GM21786 (cell line): Measurements from ENCODE around the gene VWA2.

Experiments used
- ATAC-seq: cut with Tn5 transposase; IDR thresholded peaks from one replicate; pipeline ENCODE4 v1.9.1; 2021; ENCODE audit not compliant: unreplicated experiment

VWA2 gene, protein sequence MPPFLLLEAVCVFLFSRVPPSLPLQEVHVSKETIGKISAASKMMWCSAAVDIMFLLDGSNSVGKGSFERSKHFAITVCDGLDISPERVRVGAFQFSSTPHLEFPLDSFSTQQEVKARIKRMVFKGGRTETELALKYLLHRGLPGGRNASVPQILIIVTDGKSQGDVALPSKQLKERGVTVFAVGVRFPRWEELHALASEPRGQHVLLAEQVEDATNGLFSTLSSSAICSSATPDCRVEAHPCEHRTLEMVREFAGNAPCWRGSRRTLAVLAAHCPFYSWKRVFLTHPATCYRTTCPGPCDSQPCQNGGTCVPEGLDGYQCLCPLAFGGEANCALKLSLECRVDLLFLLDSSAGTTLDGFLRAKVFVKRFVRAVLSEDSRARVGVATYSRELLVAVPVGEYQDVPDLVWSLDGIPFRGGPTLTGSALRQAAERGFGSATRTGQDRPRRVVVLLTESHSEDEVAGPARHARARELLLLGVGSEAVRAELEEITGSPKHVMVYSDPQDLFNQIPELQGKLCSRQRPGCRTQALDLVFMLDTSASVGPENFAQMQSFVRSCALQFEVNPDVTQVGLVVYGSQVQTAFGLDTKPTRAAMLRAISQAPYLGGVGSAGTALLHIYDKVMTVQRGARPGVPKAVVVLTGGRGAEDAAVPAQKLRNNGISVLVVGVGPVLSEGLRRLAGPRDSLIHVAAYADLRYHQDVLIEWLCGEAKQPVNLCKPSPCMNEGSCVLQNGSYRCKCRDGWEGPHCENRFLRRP

GRCh38 chr10:114239117-114239993, at the start of gene VWA2:
Gene VWA2, plus strand, starts transcription at chr10:114239254. Its CDS starts 9,460 bp downstream, at chr10:114248714.
- no peak for ATAC-seq

DNA sequence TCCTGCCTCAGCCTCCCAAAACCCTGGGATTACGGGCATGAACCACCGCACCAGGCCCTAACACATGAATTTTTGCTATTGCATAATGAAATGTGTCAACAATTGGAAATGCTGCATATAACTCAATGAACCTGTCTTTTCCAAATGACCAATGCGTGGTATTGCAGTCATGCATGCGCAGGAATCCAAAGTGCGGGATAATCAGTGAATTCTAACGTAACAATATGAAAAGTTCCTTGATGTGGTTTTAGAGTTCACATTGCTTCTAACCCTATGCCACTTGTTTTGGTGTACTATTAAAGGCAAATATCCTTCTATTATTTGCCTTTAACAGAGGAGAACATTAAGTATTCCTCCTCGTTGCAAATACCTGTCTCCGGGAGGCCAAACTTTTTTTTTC, 49.4 kb upstream of the VWA2 start:
- no peak for ATAC-seq

GRCh38 chr10:114195079-114195478, 44.0 kb upstream of the VWA2 start:
- peak; percentile 66 for ATAC-seq

DNA sequence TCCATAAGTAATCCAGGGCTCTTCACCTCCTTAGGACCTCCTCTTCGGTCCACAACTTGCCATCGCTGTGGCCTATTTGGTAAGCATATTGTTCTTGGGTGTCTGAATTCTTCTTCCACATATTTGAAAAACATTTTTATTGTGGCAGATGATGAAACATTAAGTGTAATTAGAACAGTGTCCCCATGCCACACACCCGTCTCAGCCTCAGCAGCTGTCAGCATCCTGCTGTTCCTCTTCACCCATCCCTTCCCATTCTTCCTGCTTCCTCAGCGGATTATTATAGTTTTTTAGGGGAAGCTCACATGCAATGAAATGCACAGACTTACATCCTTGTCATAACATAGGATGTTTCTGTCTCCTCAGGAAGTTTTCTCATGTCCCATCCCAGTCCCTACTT, 39.8 kb upstream of the VWA2 start:
- ATAC-seq: no peak

- ATAC-seq: no peak
These were observed 36.2 kb upstream of the VWA2 start for GRCh38 chr10:114202812-114203211.

DNA sequence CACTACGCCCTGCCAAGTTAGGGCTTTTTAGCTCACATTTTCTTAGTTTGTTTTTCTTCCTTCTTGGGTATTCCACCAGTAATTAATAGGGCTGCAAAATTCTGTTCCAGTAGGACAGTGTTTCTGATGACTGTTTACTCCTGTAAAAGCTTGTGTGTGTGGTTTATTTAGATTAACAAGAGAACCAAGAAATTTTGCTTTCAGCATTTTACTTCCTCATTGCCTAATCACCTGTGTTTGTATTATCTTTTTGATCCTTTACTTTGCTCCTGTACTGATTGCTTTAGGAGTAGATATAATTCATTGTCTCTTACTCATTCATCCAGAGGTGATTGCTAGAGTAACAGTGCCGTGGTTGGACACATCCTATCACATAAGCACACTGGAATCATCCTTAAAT, 32.2 kb upstream of the VWA2 start:
- ATAC-seq: no peak

- no peak for ATAC-seq
These were observed 31.7 kb upstream of the VWA2 start for GRCh38 chr10:114207349-114207748.

DNA sequence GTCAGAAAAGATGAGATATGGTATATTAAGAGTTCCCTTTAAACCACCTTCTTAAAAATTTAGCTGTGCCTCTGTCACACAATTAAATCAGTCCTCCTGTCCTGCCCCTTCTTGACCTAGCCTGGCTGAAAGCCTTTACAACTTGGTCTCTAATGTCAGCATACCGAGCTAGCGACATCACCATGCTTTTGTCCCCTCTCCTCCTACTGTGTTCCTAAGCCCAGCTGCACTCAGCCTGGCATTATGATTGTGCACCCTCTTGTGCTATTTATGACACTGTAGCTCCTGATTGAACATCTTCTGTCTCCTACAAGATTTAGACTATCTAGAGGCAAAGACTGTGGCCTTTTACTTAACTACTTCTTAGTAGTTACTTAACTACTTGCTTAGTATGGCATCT, 30.7 kb upstream of the VWA2 start:
- ATAC-seq: no peak

DNA sequence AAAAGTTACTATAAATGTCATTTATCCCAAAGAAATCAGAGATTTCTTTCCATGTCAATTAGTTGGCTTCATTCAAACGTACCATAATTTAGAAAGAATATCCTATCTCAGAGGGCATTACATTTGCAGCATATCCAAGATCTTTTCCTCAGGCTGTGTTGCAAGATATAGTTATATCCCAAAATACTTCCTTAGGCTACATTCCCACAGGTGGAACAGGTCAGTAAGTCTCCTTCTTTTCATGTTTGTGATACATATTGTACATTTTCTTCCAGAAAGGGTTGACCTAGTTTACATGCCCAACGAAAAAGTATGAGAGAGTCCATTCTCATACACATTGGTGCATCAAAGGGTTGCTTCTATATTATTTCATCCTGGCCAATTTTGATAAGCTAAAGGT, 26.9 kb upstream of the VWA2 start:
- no peak for ATAC-seq

GRCh38 chr10:114215033-114215432, 24.0 kb upstream of the VWA2 start:
- ATAC-seq: no peak

GRCh38 chr10:114220281-114220680, 18.8 kb upstream of the VWA2 start:
- ATAC-seq: no peak

DNA sequence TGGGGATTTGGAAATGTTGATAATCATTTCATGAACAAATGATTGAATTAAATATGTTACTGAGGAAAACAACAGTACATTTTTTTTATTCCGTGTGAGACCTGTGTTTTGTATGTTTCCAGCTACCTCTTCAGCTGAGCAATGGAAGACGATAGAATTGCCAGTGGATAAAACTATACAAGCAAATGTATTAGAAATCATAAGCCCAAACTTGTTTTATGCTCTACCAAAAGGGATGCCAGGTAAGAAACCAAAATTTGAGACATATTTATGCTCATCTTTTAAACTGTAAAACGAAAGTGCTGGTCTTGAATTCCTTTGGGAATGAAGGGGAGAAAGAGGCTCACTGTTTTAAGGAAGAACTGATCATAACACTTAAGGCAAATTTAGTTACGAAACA, 17.8 kb upstream of the VWA2 start:
- no peak for ATAC-seq

DNA sequence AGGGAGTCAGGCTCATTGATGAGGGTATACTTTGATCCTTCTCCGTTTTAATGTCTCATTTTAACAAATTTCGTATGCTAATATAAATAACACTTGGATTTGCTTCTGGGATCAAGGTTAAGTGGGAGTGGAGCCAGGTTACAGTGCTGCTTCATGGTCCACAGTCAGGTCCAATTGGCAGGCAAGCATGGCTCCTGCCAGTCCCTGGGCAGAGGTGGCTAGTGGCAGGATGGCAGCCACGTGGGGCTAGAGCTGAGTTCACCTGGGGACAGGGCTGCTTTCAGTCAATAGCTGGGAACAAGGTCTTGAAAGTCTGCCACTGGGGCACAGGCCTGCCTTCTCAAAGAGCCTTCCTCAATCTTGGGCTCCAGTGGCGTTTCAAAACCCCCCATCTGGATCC, 16.0 kb upstream of the VWA2 start:
- ATAC-seq: no peak

DNA sequence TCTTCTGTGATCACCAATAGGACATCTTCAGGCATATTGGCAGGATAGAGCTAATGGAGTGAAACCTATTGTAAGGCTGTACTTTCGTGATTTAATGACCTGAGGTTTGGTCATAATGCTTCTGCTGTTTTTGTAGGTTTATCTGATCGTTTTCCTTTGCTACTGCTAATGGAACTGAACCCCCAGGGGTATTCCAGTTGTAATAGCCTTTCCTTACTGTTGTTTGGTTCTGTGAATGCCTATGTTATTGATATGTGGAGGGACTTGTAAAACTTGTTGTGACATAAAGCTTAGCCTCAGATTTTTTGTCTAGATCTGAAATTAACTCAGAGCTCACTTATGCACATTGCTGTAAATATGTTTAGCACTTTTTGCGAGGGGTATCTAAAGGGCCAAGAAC, 10.9 kb upstream of the VWA2 start:
- ATAC-seq: no peak

- ATAC-seq: no peak
These were observed 6.4 kb upstream of the VWA2 start for GRCh38 chr10:114232561-114233176.

DNA sequence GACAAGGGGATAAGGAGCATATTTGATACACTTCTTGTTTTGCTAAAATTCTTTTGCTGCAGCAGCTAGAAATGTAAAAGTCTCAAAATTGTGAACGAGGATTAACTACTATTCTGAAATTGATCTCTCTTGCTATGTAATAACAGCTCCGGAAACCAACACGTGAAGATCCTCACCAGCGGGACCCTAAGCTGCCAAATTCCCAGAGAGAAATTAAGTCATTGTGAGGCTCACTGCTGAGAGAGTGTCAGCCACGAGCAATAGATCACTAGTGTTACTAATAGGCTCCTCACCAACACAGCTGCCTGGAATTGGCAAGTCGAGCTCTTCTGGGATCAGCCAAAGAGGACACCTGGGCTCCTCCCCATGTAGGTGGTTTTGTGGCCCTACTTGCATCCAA, 5.6 kb upstream of the VWA2 start:
- ATAC-seq: no peak

GRCh38 chr10:114234132-114234531, 4.9 kb upstream of the VWA2 start:
- no peak for ATAC-seq

- no peak for ATAC-seq
These were observed 916 bp downstream of the VWA2 start for GRCh38 chr10:114239994-114240345.

GRCh38 chr10:114242235-114242634, 3.2 kb downstream of the VWA2 start:
- no peak for ATAC-seq

GRCh38 chr10:114243661-114244060, 4.6 kb downstream of the VWA2 start:
- no peak for ATAC-seq

DNA sequence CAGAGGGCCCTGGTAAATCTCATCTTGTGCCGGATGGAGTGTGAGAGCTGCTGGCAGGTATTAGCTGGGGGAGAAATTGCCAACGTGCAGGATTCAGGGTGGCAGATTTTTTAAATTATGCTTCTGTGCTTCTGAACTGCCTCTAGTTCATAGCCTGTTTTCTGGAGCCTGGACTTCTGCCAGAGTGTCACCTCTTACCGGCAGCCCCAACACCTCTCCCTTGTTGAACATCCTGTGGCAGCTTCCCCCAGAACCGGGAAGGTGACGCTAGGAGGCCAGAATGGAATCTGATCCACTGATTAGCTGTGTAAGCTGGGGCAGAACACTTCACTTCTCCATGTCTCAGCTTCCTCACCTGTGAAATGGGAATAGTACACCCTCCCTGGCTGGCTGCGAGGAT, 5.1 kb downstream of the VWA2 start:
- ATAC-seq: no peak
